HepG2 (cell line): ENCODE data around the gene PSMC3IP. TPM values are rescaled to one million over a fixed set of nuclear protein-coding genes. Genes with fewer than 3 reads are reported as not detected.

Experiments used
- CBX2 ChIP-seq, 2 experiments: fragments of 200-600 bp in 1 of 2; sonication (generic); formaldehyde crosslinking in 1 of 2; IDR thresholded peaks; 2 replicates each; pipeline versions ENCODE4 v1.7.0 to v1.8.1; 2018 to 2022; ENCODE audit warnings: low read depth in 2 of 2, low read length in 1 of 2, mild to moderate bottlenecking in 1 of 2, missing genetic modification reagents in 1 of 2
- CREB1 ChIP-seq, 2 experiments: fragments of 450-650 bp in 1 of 2; IDR thresholded peaks; 2 replicates each; pipeline ENCODE4 v1.6.1; 2016 to 2017; ENCODE audit warnings: control low read depth in 1 of 2, mild to moderate bottlenecking in 1 of 2, missing compliant biosample characterization in 1 of 2, missing genetic modification characterization in 1 of 2
- DR1 ChIP-seq: sonication (generic); formaldehyde crosslinking; IDR thresholded peaks from 2 replicates; pipeline ENCODE4 v1.8.0; 2021; ENCODE audit warnings: mild to moderate bottlenecking, missing genetic modification reagents, inconsistent platforms
- HNRNPL ChIP-seq: fragments of 200-400 bp; formaldehyde crosslinking; IDR thresholded peaks from 2 replicates; pipeline ENCODE4 v1.6.1; 2017; ENCODE audit warnings: mild to moderate bottlenecking, low read depth, low read length
- HNRNPUL1 ChIP-seq: fragments of 200-400 bp; formaldehyde crosslinking; IDR thresholded peaks from 2 replicates; pipeline ENCODE4 v1.6.1; 2017; ENCODE audit warnings: low read depth, mild to moderate bottlenecking, low read length, moderate library complexity
- ONECUT2 ChIP-seq: sonication (generic); formaldehyde crosslinking; IDR thresholded peaks from 2 replicates; pipeline ENCODE4 v1.4.0; 2020; ENCODE audit warnings: missing genetic modification reagents
- PCBP1 ChIP-seq: fragments of 200-400 bp; formaldehyde crosslinking; IDR thresholded peaks from 2 replicates; pipeline ENCODE4 v1.6.1; 2017; ENCODE audit warnings: mild to moderate bottlenecking, low read depth, low read length, borderline replicate concordance
- PITX1 ChIP-seq: sonication (generic); formaldehyde crosslinking; IDR thresholded peaks from 2 replicates; pipeline ENCODE4 v1.5.1; 2020; ENCODE audit warnings: mild to moderate bottlenecking, missing genetic modification reagents
- SP5 ChIP-seq: IDR thresholded peaks from 2 replicates; pipeline ENCODE4 v1.6.1; 2016; ENCODE audit warnings: low read depth, borderline replicate concordance
- ZBED4 ChIP-seq: sonication (generic); formaldehyde crosslinking; IDR thresholded peaks from 2 replicates; pipeline ENCODE4 v1.4.0; 2020; ENCODE audit warnings: missing genetic modification reagents, borderline replicate concordance
- ZNF282 ChIP-seq: fragments of 450-650 bp; IDR thresholded peaks from 2 replicates; pipeline ENCODE4 v1.6.1; 2018; ENCODE audit not compliant: partially characterized antibody
- ZNF337 ChIP-seq: sonication (generic); formaldehyde crosslinking; IDR thresholded peaks from 2 replicates; pipeline ENCODE4 v1.5.1; 2020; ENCODE audit warnings: missing genetic modification reagents, low read depth, mild to moderate bottlenecking, borderline replicate concordance
- ZNF660 ChIP-seq: sonication (generic); formaldehyde crosslinking; IDR thresholded peaks from 2 replicates; pipeline ENCODE4 v1.5.1; 2020; ENCODE audit warnings: mild to moderate bottlenecking, low read depth, missing genetic modification reagents, borderline replicate concordance
- ZNF800 ChIP-seq: sonication (generic); formaldehyde crosslinking; IDR thresholded peaks from 2 replicates; pipeline ENCODE4 v1.4.0; 2020; ENCODE audit warnings: missing genetic modification reagents
- ZNF883 ChIP-seq: sonication (generic); formaldehyde crosslinking; IDR thresholded peaks from 2 replicates; pipeline ENCODE4 v1.5.1; 2020; ENCODE audit warnings: mild to moderate bottlenecking, missing genetic modification reagents; ENCODE audit errors: not compliant biosample characterization
- polyA plus RNA-seq, 8 experiments: library from polyadenylated mRNA; depleted of rRNA in 3 of 8; stranded (reverse) in 7 of 8; unstranded in 1 of 8; fragments of >200 nt; fragmentation: Illumina TruSeq in 4 of 8; extraction: Trizol in 4 of 8; gene quantifications; 2 replicates each; pipeline versions ENCODE4 v1.2.1 to v1.2.3, GENCODE V29; 2011 to 2016; ENCODE audit warnings: low read depth in 4 of 8, missing spikeins in 1 of 8, mixed read lengths in 1 of 8; ENCODE audit not compliant: insufficient read depth in 1 of 8
- total RNA-seq, 5 experiments: library from RNA; depleted of rRNA; stranded (reverse); fragments of >200 nt; fragmentation: Illumina TruSeq; extraction: Trizol; gene quantifications; 2 replicates each; pipeline ENCODE4 v1.2.3, GENCODE V29; 2016; ENCODE audit warnings: low read depth in 1 of 5
- TF ChIP-seq, protein P1 (sequence below): sonication (generic); formaldehyde crosslinking; IDR thresholded peaks from 2 replicates; pipeline ENCODE4 v1.8.0; 2022; ENCODE audit warnings: missing genetic modification reagents, mild to moderate bottlenecking, borderline replicate concordance
- TF ChIP-seq, protein P2 (sequence below): sonication (generic); formaldehyde crosslinking; IDR thresholded peaks from 2 replicates; pipeline ENCODE4 v1.5.1; 2020; ENCODE audit warnings: missing genetic modification reagents, mild to moderate bottlenecking, borderline replicate concordance
- TF ChIP-seq, protein P3 (sequence below): sonication (generic); formaldehyde crosslinking; IDR thresholded peaks from 2 replicates; pipeline ENCODE4 v1.5.1; 2020; ENCODE audit warnings: missing genetic modification reagents, mild to moderate bottlenecking, borderline replicate concordance

PSMC3IP gene
- total and polyA plus RNA-seq, 2 of the 13 experiments (the other 11 are each of a cell fraction or from before 2014, with no cell fraction given): 6.5 to 22.4 TPM

DNA sequence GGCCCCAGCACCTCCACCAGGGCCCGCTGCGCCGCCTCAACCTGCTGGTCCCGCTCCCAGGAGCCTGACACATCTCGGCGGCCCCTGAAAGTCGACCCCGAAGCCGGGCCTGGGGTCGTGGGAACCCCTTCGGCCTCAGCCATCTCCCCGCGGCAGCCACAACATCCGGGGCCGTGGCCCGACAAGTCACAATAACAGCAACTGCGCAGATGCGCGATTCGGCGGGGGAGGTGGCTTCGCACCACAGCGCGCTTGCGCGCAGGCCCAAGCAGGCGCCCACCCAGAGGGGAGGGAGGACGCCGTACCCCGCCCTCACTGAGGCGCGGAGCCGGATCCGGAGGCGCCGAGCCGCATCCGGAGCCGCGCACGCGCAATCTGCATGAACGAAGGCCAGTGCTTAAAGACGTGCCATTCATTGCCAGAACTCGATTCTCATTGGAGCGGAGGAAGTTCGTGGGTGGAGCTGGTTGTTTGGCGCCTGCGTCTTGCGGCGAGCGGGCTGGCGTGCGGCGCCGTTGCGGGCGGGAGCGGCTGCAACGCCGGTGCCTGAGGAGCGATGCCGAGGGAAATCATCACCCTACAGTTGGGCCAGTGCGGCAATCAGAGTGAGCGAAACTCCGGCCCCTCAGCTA lies 31.8 kb upstream of the PSMC3IP start, which contains the start of the genes RETREG3 and TUBG1 (continued):
- TF ChIP-seq ZNF800 (CRISPR knock-in tag) (peak; percentile 91), HNRNPUL1 (peak; percentile 57; the same call in 1 of the 2 replicates), PITX1 (CRISPR knock-in tag) (peak; percentile 74), ZNF282 (no peak), ZBED4 (CRISPR knock-in tag) (no peak), CREB1 (IDR thresholded peaks at IDR 0.05) (peak; percentile 59), CREB1 (CRISPR knock-in tag; IDR thresholded peaks at IDR 0.05) (peak; percentile 51; the same call in 1 of the 2 replicates), ONECUT2 (CRISPR knock-in tag) (peak; percentile 47; the same call in 1 of the 2 replicates), ZNF337 (peak; percentile 98; the same call in 1 of the 2 replicates), CBX2 (IDR thresholded peaks at IDR 0.05; ENCODE audit: low read depth, low read length) (no peak), CBX2 (CRISPR knock-in tag; IDR thresholded peaks at IDR 0.05; ENCODE audit: low read depth) (no peak), DR1 (CRISPR knock-in tag) (peak; percentile 86), ZNF660 (no peak), SP5 (peak; percentile 79; the same call in 1 of the 2 replicates), HNRNPL (no peak), PCBP1 (no peak), ZNF883 (CRISPR knock-in tag) (peak; percentile 95)
- TF ChIP-seq, protein P1, sequence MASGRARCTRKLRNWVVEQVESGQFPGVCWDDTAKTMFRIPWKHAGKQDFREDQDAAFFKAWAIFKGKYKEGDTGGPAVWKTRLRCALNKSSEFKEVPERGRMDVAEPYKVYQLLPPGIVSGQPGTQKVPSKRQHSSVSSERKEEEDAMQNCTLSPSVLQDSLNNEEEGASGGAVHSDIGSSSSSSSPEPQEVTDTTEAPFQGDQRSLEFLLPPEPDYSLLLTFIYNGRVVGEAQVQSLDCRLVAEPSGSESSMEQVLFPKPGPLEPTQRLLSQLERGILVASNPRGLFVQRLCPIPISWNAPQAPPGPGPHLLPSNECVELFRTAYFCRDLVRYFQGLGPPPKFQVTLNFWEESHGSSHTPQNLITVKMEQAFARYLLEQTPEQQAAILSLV: peak; percentile 62; the same call in 1 of the 2 replicates
- TF ChIP-seq, protein P2, sequence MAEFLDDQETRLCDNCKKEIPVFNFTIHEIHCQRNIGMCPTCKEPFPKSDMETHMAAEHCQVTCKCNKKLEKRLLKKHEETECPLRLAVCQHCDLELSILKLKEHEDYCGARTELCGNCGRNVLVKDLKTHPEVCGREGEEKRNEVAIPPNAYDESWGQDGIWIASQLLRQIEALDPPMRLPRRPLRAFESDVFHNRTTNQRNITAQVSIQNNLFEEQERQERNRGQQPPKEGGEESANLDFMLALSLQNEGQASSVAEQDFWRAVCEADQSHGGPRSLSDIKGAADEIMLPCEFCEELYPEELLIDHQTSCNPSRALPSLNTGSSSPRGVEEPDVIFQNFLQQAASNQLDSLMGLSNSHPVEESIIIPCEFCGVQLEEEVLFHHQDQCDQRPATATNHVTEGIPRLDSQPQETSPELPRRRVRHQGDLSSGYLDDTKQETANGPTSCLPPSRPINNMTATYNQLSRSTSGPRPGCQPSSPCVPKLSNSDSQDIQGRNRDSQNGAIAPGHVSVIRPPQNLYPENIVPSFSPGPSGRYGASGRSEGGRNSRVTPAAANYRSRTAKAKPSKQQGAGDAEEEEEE (CRISPR knock-in tag): no peak
- TF ChIP-seq, protein P3, sequence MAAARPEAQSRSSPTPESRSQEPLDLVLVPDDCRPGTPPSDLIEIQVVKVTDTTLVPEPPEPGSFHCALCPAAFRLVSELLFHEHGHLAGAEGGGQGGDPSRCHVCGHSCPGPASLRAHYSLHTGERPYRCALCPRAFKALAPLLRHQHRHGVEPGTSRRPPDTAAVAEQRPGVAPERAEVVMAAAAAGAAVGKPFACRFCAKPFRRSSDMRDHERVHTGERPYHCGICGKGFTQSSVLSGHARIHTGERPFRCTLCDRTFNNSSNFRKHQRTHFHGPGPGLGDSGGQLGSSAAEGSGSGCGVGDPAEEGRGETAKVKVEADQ (CRISPR knock-in tag): peak; percentile 85; the same call in 1 of the 2 replicates
